HFFc6 (cell line): ENCODE results near the gene AKR1E2. TPM values are rescaled to one million over a fixed set of nuclear protein-coding genes. Genes with fewer than 3 reads are reported as not detected.

Source experiments
- DNase-seq: peaks from one replicate; pipeline ENCODE4 v3.0.0-alpha.2; 2018
- H3K27ac Mint-ChIP-seq: 2 replicates; pipeline ENCODE4 v1.8.0; 2020; ENCODE audit warnings: mild to moderate bottlenecking, mixed read lengths
- H3K27me3 Mint-ChIP-seq: 2 replicates; pipeline ENCODE4 v1.8.0; 2021; ENCODE audit warnings: mild to moderate bottlenecking, moderate library complexity, mixed read lengths; ENCODE audit not compliant: insufficient read depth
- H3K36me3 Mint-ChIP-seq: 2 replicates; pipeline ENCODE4 v1.8.0; 2021; ENCODE audit warnings: low read depth, mixed read lengths
- H3K4me1 Mint-ChIP-seq: 2 replicates; pipeline ENCODE4 v1.8.0; 2020; ENCODE audit warnings: low read depth, mixed read lengths
- H3K4me3 Mint-ChIP-seq: 2 replicates; pipeline ENCODE4 v1.8.0; 2020; ENCODE audit warnings: mild to moderate bottlenecking, moderate library complexity, mixed read lengths
- H3K9me3 Mint-ChIP-seq: 2 replicates; pipeline ENCODE4 v1.8.0; 2020; ENCODE audit warnings: mild to moderate bottlenecking, mixed read lengths
- CTCF ChIP-seq: fragments of 200-600 bp; sonication (generic); IDR thresholded peaks from 2 replicates; pipeline ENCODE4 v1.5.0; 2021; ENCODE audit warnings: antibody characterized with exemption, mild to moderate bottlenecking
- total RNA-seq, 6 experiments: library from RNA; stranded (reverse); fragmentation: NEBNext Ultra II Directional; extraction: Animal tissue kit (Norgen Biotek cat#: 25700); gene quantifications; 2 replicates in 1 of 6; 3 replicates in 5 of 6; pipeline ENCODE4 v1.2.3, GENCODE V29; 2021

AKR1E2 gene
- total RNA-seq, 6 experiments from 2014 or later: 0.59 to 1.5 (median 1.1) TPM; not detected in 1

DNA sequence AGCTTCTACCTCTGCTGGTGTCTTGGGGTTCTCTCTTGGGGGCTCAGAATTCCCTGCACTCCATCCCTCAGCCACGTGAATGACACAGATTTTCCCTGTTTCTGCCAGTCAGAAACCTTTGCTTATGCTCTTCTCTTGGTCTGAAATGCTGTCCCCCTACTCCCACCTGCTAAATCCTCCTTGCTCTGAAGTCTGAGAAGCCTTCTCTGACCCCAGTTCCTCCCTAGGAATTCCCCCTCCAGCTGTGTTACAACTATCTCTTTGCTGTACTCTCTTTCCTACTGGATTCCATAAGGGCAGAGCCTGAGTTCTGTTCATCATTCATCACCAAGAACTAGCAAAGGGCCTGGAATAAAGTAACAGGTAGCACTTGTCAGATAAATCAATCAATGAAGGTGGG is 33.6 kb upstream of the AKR1E2 start:
- DNase-seq: no peak
- peak overlapping the region; percentile 32; the same call in 1 of the 2 replicates for H3K27ac Mint-ChIP-seq
- no peak for TF ChIP-seq CTCF
- H3K36me3 Mint-ChIP-seq: peaks cover 18% of the 10 kb centered on the region
- peaks cover 18% of the 10 kb centered on the region for H3K4me1 Mint-ChIP-seq
- no peaks in the 10 kb centered on the region; the same call in 1 of the 2 replicates for H3K27me3 Mint-ChIP-seq
- H3K9me3 Mint-ChIP-seq: no peaks in the 10 kb centered on the region
- no peak overlapping the region for H3K4me3 Mint-ChIP-seq

GRCh38 chr10:4801405-4801804 is 24.6 kb upstream of the AKR1E2 start:
- TF ChIP-seq CTCF: no peak
- Mint-ChIP-seq H3K36me3 (peaks cover 23% of the 10 kb centered on the region), H3K4me1 (peaks cover 58% of the 10 kb centered on the region), H3K4me3 (no peak overlapping the region), H3K27ac (no peak overlapping the region), H3K27me3 (no peaks in the 10 kb centered on the region), H3K9me3 (no peaks in the 10 kb centered on the region)
- no peak for DNase-seq

DNA sequence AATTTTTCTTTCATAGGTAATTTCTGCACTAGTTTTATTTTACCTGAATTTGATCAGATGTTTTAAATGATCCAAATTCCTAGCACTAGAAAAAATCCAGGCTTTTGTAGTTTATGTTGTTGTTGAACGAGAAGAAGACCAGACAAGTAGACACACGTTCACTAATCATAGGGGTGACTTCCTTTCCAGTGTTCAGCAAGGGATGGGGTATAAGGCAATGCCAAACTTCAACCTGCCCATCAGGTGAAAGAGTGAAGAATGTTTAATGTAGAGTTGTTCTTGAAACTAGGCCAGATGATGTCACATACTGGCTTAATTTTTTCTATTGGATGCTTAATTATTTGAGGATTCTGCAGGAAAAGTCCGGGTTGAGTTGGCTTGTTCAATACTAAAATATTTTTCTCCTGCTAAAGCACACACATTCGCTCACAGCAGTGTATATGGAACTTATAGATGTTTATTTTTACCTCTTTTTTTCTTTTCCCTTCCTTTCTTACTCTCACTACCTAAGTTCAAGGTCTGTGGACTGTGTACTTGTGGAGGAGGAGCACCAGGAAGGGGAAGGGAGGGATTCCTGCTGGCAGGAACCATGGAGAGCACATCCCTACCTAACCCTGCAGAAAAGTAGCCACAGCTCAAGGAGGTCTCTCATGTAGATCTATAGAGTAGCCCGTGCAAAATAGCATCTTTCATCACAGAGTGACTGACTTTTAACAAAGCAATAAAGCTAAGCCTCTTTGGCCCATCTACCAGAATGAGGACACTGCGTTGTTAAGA is 23.1 kb upstream of the AKR1E2 start:
- H3K27me3 Mint-ChIP-seq: no peaks in the 10 kb centered on the region; the same call in 1 of the 2 replicates
- DNase-seq: no peak
- peaks cover 64% of the 10 kb centered on the region for H3K4me1 Mint-ChIP-seq
- H3K36me3 Mint-ChIP-seq: peaks cover 10% of the 10 kb centered on the region
- no peak overlapping the region; the same call in 1 of the 2 replicates for H3K4me3 Mint-ChIP-seq
- no peak for TF ChIP-seq CTCF
- no peaks in the 10 kb centered on the region for H3K9me3 Mint-ChIP-seq
- H3K27ac Mint-ChIP-seq: peak overlapping the region; percentile 85

DNA sequence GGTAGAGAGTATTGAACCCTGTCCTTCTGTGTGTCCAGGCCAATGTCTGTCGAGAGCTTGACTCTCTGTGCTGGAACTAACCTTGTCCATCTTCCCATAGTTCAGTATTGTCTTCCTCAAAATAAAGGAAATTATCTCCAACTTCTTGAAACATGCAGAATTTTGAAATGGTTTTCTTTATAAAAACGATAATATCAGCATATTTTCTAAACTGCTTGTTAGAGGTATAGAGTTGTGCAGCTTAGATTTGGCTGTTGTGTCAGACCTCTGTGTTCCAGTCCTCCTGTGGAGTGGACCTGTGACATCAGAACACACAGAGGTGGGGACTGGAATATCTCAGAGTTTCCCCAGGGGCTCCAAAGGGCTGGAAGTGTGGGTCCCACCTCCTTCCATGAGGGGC is 22.2 kb upstream of the AKR1E2 start:
- DNase-seq: no peak
- peaks cover 10% of the 10 kb centered on the region for H3K36me3 Mint-ChIP-seq
- peak overlapping the region; percentile 33 for H3K4me3 Mint-ChIP-seq
- H3K27me3 Mint-ChIP-seq: no peaks in the 10 kb centered on the region; the same call in 1 of the 2 replicates
- H3K4me1 Mint-ChIP-seq: peaks cover 72% of the 10 kb centered on the region
- H3K9me3 Mint-ChIP-seq: no peaks in the 10 kb centered on the region
- peak overlapping the region; percentile 85 for H3K27ac Mint-ChIP-seq
- TF ChIP-seq CTCF: no peak

DNA sequence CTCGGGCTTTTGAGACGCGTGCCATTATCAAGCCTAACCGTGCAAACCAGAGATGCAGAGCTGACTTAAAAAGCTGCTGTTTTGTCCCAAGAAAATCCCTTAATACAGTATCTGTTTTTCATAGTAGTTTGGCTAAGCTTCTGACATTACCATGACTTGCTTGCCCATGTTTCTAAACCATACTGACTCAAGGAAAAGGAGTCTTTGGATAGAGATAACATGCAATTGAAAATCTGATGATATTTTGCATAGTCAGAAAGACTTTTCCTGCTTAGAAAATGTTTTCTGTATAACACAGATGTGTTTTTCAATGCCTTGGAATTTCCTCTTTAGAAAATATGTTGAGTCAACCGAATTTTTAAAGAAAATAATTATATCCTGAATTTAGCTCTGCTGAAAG is 21.5 kb upstream of the AKR1E2 start:
- peak overlapping the region; percentile 85 for H3K27ac Mint-ChIP-seq
- peaks cover 78% of the 10 kb centered on the region for H3K4me1 Mint-ChIP-seq
- H3K9me3 Mint-ChIP-seq: peaks cover under 1% of the 10 kb centered on the region; the same call in 1 of the 2 replicates
- peak; percentile 40 for DNase-seq
- peak overlapping the region; percentile 51 for H3K4me3 Mint-ChIP-seq
- peaks cover 10% of the 10 kb centered on the region for H3K36me3 Mint-ChIP-seq
- no peak for TF ChIP-seq CTCF
- no peaks in the 10 kb centered on the region; the same call in 1 of the 2 replicates for H3K27me3 Mint-ChIP-seq
